ENCODE data around the gene CCL21.

CCL21 gene

GRCh38 chr9:34707130-34707529, 2.8 kb downstream of the CCL21 start:
- DNase-seq (ENCODE audit: low spot score): no peak

GRCh38 chr9:34701769-34702736, 7.9 kb downstream of the CCL21 start:
- peak; percentile 84 for DNase-seq (ENCODE audit: low spot score)

GRCh38 chr9:34701023-34701768, 8.7 kb downstream of the CCL21 start:
- peak; percentile 77 for DNase-seq (ENCODE audit: low spot score)

- no peak for DNase-seq (ENCODE audit: low spot score)
Observed at GRCh38 chr9:34694811-34695210, 15.1 kb downstream of the CCL21 start.

- DNase-seq (ENCODE audit: low spot score): no peak
Observed at GRCh38 chr9:34693560-34693959, 16.4 kb downstream of the CCL21 start.

GRCh38 chr9:34691936-34692315, 18.0 kb downstream of the CCL21 start:
- DNase-seq (ENCODE audit: low spot score): no peak

GRCh38 chr9:34690983-34691935, 18.7 kb downstream of the CCL21 start, which contains the start of gene CCL19:
Gene CCL19, minus strand, starts transcription at chr9:34691276. Its CDS starts 137 bp downstream, at chr9:34691139.
- DNase-seq (ENCODE audit: low spot score): no peak

GRCh38 chr9:34689512-34689911, 20.4 kb downstream of the CCL21 start:
- no peak for DNase-seq (ENCODE audit: low spot score)

- DNase-seq (ENCODE audit: low spot score): no peak
Observed at GRCh38 chr9:34689116-34689470, 20.8 kb downstream of the CCL21 start.

- DNase-seq (ENCODE audit: low spot score): no peak
Observed at GRCh38 chr9:34688329-34689115, 21.4 kb downstream of the CCL21 start.

GRCh38 chr9:34687276-34688030, 22.5 kb downstream of the CCL21 start:
- no peak for DNase-seq (ENCODE audit: low spot score)

GRCh38 chr9:34686732-34687131, 23.2 kb downstream of the CCL21 start:
- DNase-seq (ENCODE audit: low spot score): no peak

- DNase-seq (ENCODE audit: low spot score): no peak
Observed at GRCh38 chr9:34686231-34686630, 23.7 kb downstream of the CCL21 start.

GRCh38 chr9:34685591-34685990, 24.3 kb downstream of the CCL21 start:
- no peak for DNase-seq (ENCODE audit: low spot score)

- DNase-seq (ENCODE audit: low spot score): no peak
Observed at GRCh38 chr9:34684816-34685215, 25.1 kb downstream of the CCL21 start.

GRCh38 chr9:34684145-34684544, 25.8 kb downstream of the CCL21 start:
- no peak for DNase-seq (ENCODE audit: low spot score)

GRCh38 chr9:34675869-34676268, 34.1 kb downstream of the CCL21 start:
- no peak for DNase-seq (ENCODE audit: low spot score)

GRCh38 chr9:34675048-34675714, 34.8 kb downstream of the CCL21 start:
- peak; percentile 62 for DNase-seq (ENCODE audit: low spot score)

GRCh38 chr9:34674440-34674839, 35.5 kb downstream of the CCL21 start:
- DNase-seq (ENCODE audit: low spot score): no peak

- no peak for DNase-seq (ENCODE audit: low spot score)
Observed at GRCh38 chr9:34671307-34671706, 38.6 kb downstream of the CCL21 start.
